ENCODE data around the gene PPM1F. TPM values are rescaled to one million over a fixed set of nuclear protein-coding genes. Genes with fewer than 3 reads are reported as not detected.

PPM1F gene
- total and polyA plus RNA-seq, 4 donors = 1.8 to 15.5 (median 8.9) TPM

GRCh38 chr22:21921184-21921721 lies 31.4 kb downstream of the PPM1F start:
- DNase-seq (ENCODE audit: low spot score) = no peak
- H3K27ac ChIP-seq (ENCODE audit: low read depth in 1 of 2, low read length in 2 of 2) = no peak overlapping the region
- TF ChIP-seq EGR1 (IDR thresholded peaks at IDR 0.05; ENCODE audit: low read depth in 2 of 2) (no peak), MAX (IDR thresholded peaks at IDR 0.05) (no peak), ZBTB33 (IDR thresholded peaks at IDR 0.05) (no peak), ATF3 (IDR thresholded peaks at IDR 0.05) (no peak), GABPA (IDR thresholded peaks at IDR 0.05 in 1 of 2, conservative IDR thresholded peaks at IDR 0.05 in 1 of 2) (no peak), NR2F2 (IDR thresholded peaks at IDR 0.05) (no peak), TAF1 (conservative IDR thresholded peaks at IDR 0.05) (no peak), HNF4G (IDR thresholded peaks at IDR 0.05) (no peak), CTCF (IDR thresholded peaks at IDR 0.05; ENCODE audit: low read depth, low read length, missing input control) (no peak), YY1 (IDR thresholded peaks at IDR 0.05) (no peak), RXRA (IDR thresholded peaks at IDR 0.05) (no peak), FOXA2 (IDR thresholded peaks at IDR 0.05) (no peak), HNF4A (conservative IDR thresholded peaks at IDR 0.05) (no peak), SP1 (IDR thresholded peaks at IDR 0.05) (no peak)
- 88% methylated on average over 13 of the region's 13 CpGs for WGBS
- no peaks in the 10 kb centered on the region for H3K9me3 ChIP-seq (ENCODE audit: control insufficient read depth in 4 of 4, low read length in 3 of 4)
- no peak overlapping the region for H3K4me3 ChIP-seq (ENCODE audit: low read depth in 1 of 3, low read length in 3 of 3)
- no peaks in the 10 kb centered on the region for H3K4me1 ChIP-seq (ENCODE audit: control insufficient read depth in 4 of 4, insufficient read depth in 4 of 4, low read length in 3 of 4)
- peaks cover 0 to 2% (median 2%) of the 10 kb centered on the region in 4 donors for H3K36me3 ChIP-seq (ENCODE audit: control insufficient read depth in 4 of 4, insufficient read depth in 3 of 4, low read depth in 1 of 4, low read length in 3 of 4)
- H3K9ac ChIP-seq (ENCODE audit: low read depth in 1 of 2, low read length in 2 of 2) = no peak overlapping the region
- no peaks in the 10 kb centered on the region for H3K27me3 ChIP-seq (ENCODE audit: control insufficient read depth in 4 of 4, insufficient read depth in 4 of 4, low read length in 3 of 4)

GRCh38 chr22:21920341-21921183 lies 32.1 kb downstream of the PPM1F start:
- no peak for TF ChIP-seq NR2F2 (IDR thresholded peaks at IDR 0.05)
- TF ChIP-seq SP1 (IDR thresholded peaks at IDR 0.05) = no peak
- TF ChIP-seq RXRA (IDR thresholded peaks at IDR 0.05) = no peak
- no peak for TF ChIP-seq JUND (IDR thresholded peaks at IDR 0.05)
- TF ChIP-seq RAD21 (IDR thresholded peaks at IDR 0.05) = no peak
- TF ChIP-seq ATF3 (IDR thresholded peaks at IDR 0.05) = no peak
- TF ChIP-seq HNF4A (conservative IDR thresholded peaks at IDR 0.05) = no peak
- TF ChIP-seq FOXA1 (IDR thresholded peaks at IDR 0.05) = no peak
- TF ChIP-seq GABPA (IDR thresholded peaks at IDR 0.05 in 1 of 2, conservative IDR thresholded peaks at IDR 0.05 in 1 of 2) = no peak
- TF ChIP-seq CTCF (IDR thresholded peaks at IDR 0.05; ENCODE audit: low read depth, low read length, missing input control) = no peak
- no peaks in the 10 kb centered on the region for H3K4me1 ChIP-seq (ENCODE audit: control insufficient read depth in 4 of 4, insufficient read depth in 4 of 4, low read length in 3 of 4)
- no peaks in the 10 kb centered on the region for H3K9me3 ChIP-seq (ENCODE audit: control insufficient read depth in 4 of 4, low read length in 3 of 4)
- no peak overlapping the region for H3K27ac ChIP-seq (ENCODE audit: low read depth in 1 of 2, low read length in 2 of 2)
- H3K4me3 ChIP-seq (ENCODE audit: low read depth in 1 of 3, low read length in 3 of 3) = no peak overlapping the region
- H3K36me3 ChIP-seq (ENCODE audit: control insufficient read depth in 4 of 4, insufficient read depth in 3 of 4, low read depth in 1 of 4, low read length in 3 of 4) = peaks cover 0 to 2% (median 1%) of the 10 kb centered on the region in 4 donors
- no peak for DNase-seq (ENCODE audit: low spot score)
- H3K9ac ChIP-seq (ENCODE audit: low read depth in 1 of 2, low read length in 2 of 2) = no peak overlapping the region
- no peaks in the 10 kb centered on the region for H3K27me3 ChIP-seq (ENCODE audit: control insufficient read depth in 4 of 4, insufficient read depth in 4 of 4, low read length in 3 of 4)
- 91% methylated on average over 16 of the region's 16 CpGs for WGBS

Measured in liver (tissue), 9 donors.